IMR-90 (cell line): ENCODE measurements around the gene NR6A1. TPM values are rescaled to one million over a fixed set of nuclear protein-coding genes. Genes with fewer than 3 reads are reported as not detected.

ENCODE experiments used
- ATAC-seq: fragments of 200-7000 bp; cut with Tn5 transposase; 2 replicates; pipeline ENCODE4 v1.9.1; 2020; ENCODE audit warnings: low read depth, mild to moderate bottlenecking, moderate library complexity
- BruUV-seq: library from RNA; stranded (reverse); fragments of 400-500 nt; replicated peaks from 2 replicates; lab custom pipeline; 2021; lab: Mats Ljungman, UMichigan
- CTCF ChIA-PET: fragments of 300-600 bp; formaldehyde crosslinking; extraction: SDS; loops from one replicate; lab custom pipeline; 2021; ENCODE audit warnings: antibody characterized with exemption; lab: Yijun Ruan, JAX
- POLR2A ChIA-PET: fragments of 300-600 bp; sonication (Branson Sonifier 250); formaldehyde crosslinking; loops from one replicate; lab custom pipeline; 2022; ENCODE audit warnings: antibody characterized with exemption; ENCODE audit not compliant: unreplicated experiment; lab: Charles Lee
- DNase-seq: peaks from one replicate; pipeline ENCODE4 v3.0.0; 2013
- H2AFZ ChIP-seq: replicated peaks from 2 replicates; pipeline ENCODE3; 2013; ENCODE audit warnings: low read length, mild to moderate bottlenecking; ENCODE audit not compliant: poor library complexity
- H2AK5ac ChIP-seq: 2 replicates; pipeline ENCODE4 v1.6.1; 2013; ENCODE audit warnings: low read depth, low read length, inconsistent platforms
- H2AK9ac ChIP-seq: replicated peaks from 2 replicates; pipeline ENCODE3; 2013; ENCODE audit warnings: mild to moderate bottlenecking, low read depth, low read length, moderate library complexity; ENCODE audit not compliant: poor library complexity
- H2BK120ac ChIP-seq: 2 replicates; pipeline ENCODE4 v1.6.1; 2013; ENCODE audit warnings: low read depth, low read length, inconsistent platforms
- H2BK15ac ChIP-seq: 3 replicates; pipeline ENCODE4 v1.6.1; 2013; ENCODE audit warnings: low read depth, low read length, inconsistent platforms
- H2BK20ac ChIP-seq: 2 replicates; pipeline ENCODE4 v1.6.1; 2013; ENCODE audit warnings: low read depth, mild to moderate bottlenecking, inconsistent platforms, low read length, moderate library complexity
- H2BK5ac ChIP-seq: 2 replicates; pipeline ENCODE4 v1.6.1; 2013; ENCODE audit warnings: mild to moderate bottlenecking, low read depth, low read length, inconsistent platforms; ENCODE audit not compliant: poor library complexity, severe bottlenecking
- H3K14ac ChIP-seq: replicated peaks from 2 replicates; pipeline ENCODE4 v1.6.1; 2013; ENCODE audit warnings: low read depth, low read length, inconsistent platforms
- H3K18ac ChIP-seq: 2 replicates; pipeline ENCODE4 v1.6.1; 2013; ENCODE audit warnings: low read depth, low read length, control low read depth
- H3K23ac ChIP-seq: 2 replicates; pipeline ENCODE4 v1.6.1; 2013; ENCODE audit warnings: low read depth, low read length, inconsistent platforms
- H3K27ac ChIP-seq: 2 replicates; pipeline ENCODE4 v1.5.1; 2013; ENCODE audit warnings: mild to moderate bottlenecking, control low read depth, low read length; ENCODE audit not compliant: insufficient read depth
- H3K27me3 ChIP-seq: 2 replicates; pipeline ENCODE4 v1.6.1; 2013; ENCODE audit warnings: low read length; ENCODE audit not compliant: control insufficient read depth, insufficient read depth
- H3K36me3 ChIP-seq: 2 replicates; pipeline ENCODE4 v1.6.1; 2013; ENCODE audit warnings: low read length, mixed read lengths; ENCODE audit not compliant: control insufficient read depth, insufficient read depth
- H3K4ac ChIP-seq: 2 replicates; pipeline ENCODE4 v1.6.1; 2013; ENCODE audit warnings: low read depth, low read length, inconsistent platforms
- H3K4me1 ChIP-seq: 2 replicates; pipeline ENCODE4 v1.6.1; 2013; ENCODE audit warnings: low read length, mixed read lengths; ENCODE audit not compliant: control insufficient read depth, insufficient read depth
- H3K4me2 ChIP-seq: 2 replicates; pipeline ENCODE4 v1.6.1; 2013; ENCODE audit warnings: low read depth, mild to moderate bottlenecking, control low read depth, low read length, moderate library complexity
- H3K4me3 ChIP-seq: 2 replicates; pipeline ENCODE4 v1.5.1; 2013; ENCODE audit warnings: low read depth, mild to moderate bottlenecking, control low read depth, low read length, moderate library complexity; ENCODE audit not compliant: insufficient read depth
- H3K56ac ChIP-seq: 2 replicates; pipeline ENCODE4 v1.6.1; 2013; ENCODE audit warnings: low read length, inconsistent platforms; ENCODE audit not compliant: insufficient read depth; ENCODE audit errors: extremely low read depth
- H3K79me1 ChIP-seq, 2 experiments: 2 replicates each; pipeline ENCODE4 v1.6.1; 2013; ENCODE audit warnings: low read length in 2 of 2, inconsistent platforms in 1 of 2, low read depth in 1 of 2
- H3K9ac ChIP-seq: 2 replicates; pipeline ENCODE4 v1.6.1; 2013; ENCODE audit warnings: low read depth, low read length, control low read depth
- H3K9me1 ChIP-seq: 2 replicates; pipeline ENCODE4 v1.6.1; 2013; ENCODE audit warnings: low read length, inconsistent platforms; ENCODE audit not compliant: insufficient read depth
- H3K9me3 ChIP-seq: 2 replicates; pipeline ENCODE4 v1.6.1; 2013; ENCODE audit warnings: low read length; ENCODE audit not compliant: control insufficient read depth, insufficient read depth
- H4K20me1 ChIP-seq: 2 replicates; pipeline ENCODE4 v1.6.1; 2013; ENCODE audit warnings: low read length, inconsistent platforms; ENCODE audit not compliant: insufficient read depth
- H4K5ac ChIP-seq: 2 replicates; pipeline ENCODE4 v1.6.1; 2013; ENCODE audit warnings: mild to moderate bottlenecking, low read depth, low read length, control low read depth
- H4K8ac ChIP-seq, 2 experiments: 2 replicates each; pipeline ENCODE4 v1.6.1; 2013; ENCODE audit warnings: low read depth in 2 of 2, low read length in 2 of 2, control low read depth in 1 of 2, inconsistent platforms in 1 of 2
- H4K91ac ChIP-seq: 2 replicates; pipeline ENCODE4 v1.6.1; 2013; ENCODE audit warnings: low read depth, low read length, inconsistent platforms; ENCODE audit not compliant: insufficient read depth
- BHLHE40 ChIP-seq: fragments of 150-350 bp; IDR thresholded peaks from 2 replicates; pipeline ENCODE4 v1.6.1; 2016; ENCODE audit warnings: mild to moderate bottlenecking, low read depth, low read length
- CEBPB ChIP-seq: IDR thresholded peaks from 2 replicates; pipeline ENCODE4 v1.6.1; 2012; ENCODE audit warnings: low read depth, low read length, improper control_type of control experiment
- ELK1 ChIP-seq: fragments of 150-350 bp; IDR thresholded peaks from 2 replicates; pipeline ENCODE4 v1.6.1; 2016; ENCODE audit warnings: low read depth, mild to moderate bottlenecking, low read length, moderate library complexity, borderline replicate concordance
- FOS ChIP-seq: fragments of 150-350 bp; IDR thresholded peaks from 2 replicates; pipeline ENCODE4 v1.6.1; 2016; ENCODE audit warnings: low read depth, low read length
- MAFK ChIP-seq: IDR thresholded peaks from 2 replicates; pipeline ENCODE4 v1.6.1; 2012; ENCODE audit warnings: low read depth, low read length, improper control_type of control experiment
- MAZ ChIP-seq: IDR thresholded peaks from 2 replicates; pipeline ENCODE4 v1.6.1; 2012; ENCODE audit warnings: low read depth, mild to moderate bottlenecking, low read length, improper control_type of control experiment, moderate library complexity, borderline replicate concordance
- MXI1 ChIP-seq: IDR thresholded peaks from 2 replicates; pipeline ENCODE4 v1.6.1; 2012; ENCODE audit warnings: low read depth, mild to moderate bottlenecking, low read length, moderate library complexity, borderline replicate concordance
- NFE2L2 ChIP-seq: fragments of 150-350 bp; IDR thresholded peaks from 2 replicates; pipeline ENCODE4 v1.6.1; 2016; ENCODE audit warnings: low read depth, mild to moderate bottlenecking, low read length
- POLR2A ChIP-seq: IDR thresholded peaks from 2 replicates; pipeline ENCODE4 v1.6.1; 2012; ENCODE audit warnings: mild to moderate bottlenecking, low read depth, low read length
- RAD21 ChIP-seq: IDR thresholded peaks from 2 replicates; pipeline ENCODE4 v1.6.1; 2012; ENCODE audit warnings: low read length, improper control_type of control experiment
- RCOR1 ChIP-seq: IDR thresholded peaks from 2 replicates; pipeline ENCODE4 v1.6.1; 2012; ENCODE audit warnings: mild to moderate bottlenecking, low read length, improper control_type of control experiment; ENCODE audit not compliant: insufficient replicate concordance
- SMC3 ChIP-seq: fragments of 150-350 bp; IDR thresholded peaks from 2 replicates; pipeline ENCODE4 v1.6.1; 2016; ENCODE audit warnings: low read depth, mild to moderate bottlenecking, antibody characterized with exemption, low read length, moderate library complexity
- WGBS, 2 experiments: methylation state at CpG; one replicate each; pipeline versions ENCODE4 v1.1.5 to v1.1.7; 2013; ENCODE audit warnings: missing lambda C conversion rate in 2 of 2; ENCODE audit not compliant: insufficient read length in 1 of 2; ENCODE audit errors: extremely low coverage in 2 of 2; 5-methylcytosine and 5-hydroxymethylcytosine counted together
- dilution Hi-C: fragments of 300-500 bp; cut with HindIII; formaldehyde crosslinking; loops from one replicate; pipeline ENCODE4 v1.14.3; 2018; ENCODE audit warnings: low sequenced_read_pairs; ENCODE audit not compliant: unreplicated experiment
- in situ Hi-C: fragments of 300-500 bp; cut with MboI; formaldehyde crosslinking; loops from 3 replicates; pipeline ENCODE4 v1.14.3; 2019; ENCODE audit warnings: low sequenced_read_pairs, inconsistent platforms, mixed read lengths
- intact Hi-C: fragments of 100-400 bp; cut with micrococcal nuclease; formaldehyde crosslinking; loops from 2 replicates; pipeline ENCODE4 v1.10.0; 2022
- polyA plus RNA-seq, 3 experiments: library from polyadenylated mRNA; depleted of rRNA; stranded (reverse); fragments of >200 nt; gene quantifications; 2 replicates each; pipeline ENCODE4 v1.2.3, GENCODE V29; 2012; ENCODE audit warnings: low replicate concordance in 1 of 3
- total RNA-seq: library from RNA; depleted of rRNA; stranded (reverse); fragments of >200 nt; gene quantifications from 2 replicates; pipeline ENCODE4 v1.2.3, GENCODE V29; 2012
- TF ChIP-seq, protein P1 (sequence below): conservative IDR thresholded peaks from 2 replicates; pipeline ENCODE4 v1.5.1; 2012; ENCODE audit warnings: mild to moderate bottlenecking, low read depth, low read length, improper control_type of control experiment
- TF ChIP-seq, protein P2 (sequence below): fragments of 150-350 bp; IDR thresholded peaks from 2 replicates; pipeline ENCODE4 v1.6.1; 2017; ENCODE audit warnings: mild to moderate bottlenecking, antibody characterized with exemption, low read length, low read depth

The NR6A1 gene
- total and polyA plus RNA-seq, 2 of the 4 experiments (the other 2 are of a cell fraction): 0.14 to 0.36 TPM

DNA sequence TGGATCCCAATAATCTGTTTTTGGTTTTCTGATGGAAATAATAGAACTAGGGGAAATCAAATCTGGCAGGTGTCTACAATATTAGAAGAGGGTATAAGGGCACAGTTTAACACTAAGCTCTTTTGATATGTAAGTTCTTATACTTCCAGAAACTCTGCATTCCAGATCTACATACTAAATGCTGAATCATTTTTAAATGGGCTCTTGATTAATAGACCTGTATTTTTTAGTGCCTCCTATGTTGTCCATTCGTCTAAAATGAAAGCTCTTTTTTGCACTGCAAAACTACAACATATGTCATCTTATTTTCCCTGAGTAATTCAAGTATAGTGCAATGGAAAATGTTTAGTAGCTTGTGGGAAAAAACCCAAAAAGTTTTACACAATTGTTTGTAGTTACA, 44.2 kb downstream of the NR6A1 start:
- Histone ChIP-seq H2BK5ac (no peak overlapping the region), H4K91ac (no peak overlapping the region), H2BK120ac (no peak overlapping the region), H3K27me3 (no peaks in the 10 kb centered on the region), H3K14ac (no peak overlapping the region), H2AK5ac (no peak overlapping the region), H3K4ac (no peak overlapping the region), H3K36me3 (no peaks in the 10 kb centered on the region), H3K9me3 (no peaks in the 10 kb centered on the region), H3K9me1 (no peaks in the 10 kb centered on the region), H4K20me1 (no peaks in the 10 kb centered on the region), H4K5ac (no peak overlapping the region), H3K18ac (no peak overlapping the region), H2AK9ac (no peak overlapping the region), H3K4me2 (no peak overlapping the region), H3K4me3 (no peak overlapping the region), H2BK20ac (no peak overlapping the region), H4K8ac (no peak overlapping the region), H2BK15ac (no peak overlapping the region), H3K4me1 (peaks cover 4% of the 10 kb centered on the region), H2AFZ (no peak overlapping the region), H3K9ac (no peak overlapping the region), H3K27ac (no peak overlapping the region), H3K23ac (no peak overlapping the region), H3K56ac (no peak overlapping the region), H3K79me1 (no peaks in the 10 kb centered on the region)
- TF ChIP-seq, protein P1, sequence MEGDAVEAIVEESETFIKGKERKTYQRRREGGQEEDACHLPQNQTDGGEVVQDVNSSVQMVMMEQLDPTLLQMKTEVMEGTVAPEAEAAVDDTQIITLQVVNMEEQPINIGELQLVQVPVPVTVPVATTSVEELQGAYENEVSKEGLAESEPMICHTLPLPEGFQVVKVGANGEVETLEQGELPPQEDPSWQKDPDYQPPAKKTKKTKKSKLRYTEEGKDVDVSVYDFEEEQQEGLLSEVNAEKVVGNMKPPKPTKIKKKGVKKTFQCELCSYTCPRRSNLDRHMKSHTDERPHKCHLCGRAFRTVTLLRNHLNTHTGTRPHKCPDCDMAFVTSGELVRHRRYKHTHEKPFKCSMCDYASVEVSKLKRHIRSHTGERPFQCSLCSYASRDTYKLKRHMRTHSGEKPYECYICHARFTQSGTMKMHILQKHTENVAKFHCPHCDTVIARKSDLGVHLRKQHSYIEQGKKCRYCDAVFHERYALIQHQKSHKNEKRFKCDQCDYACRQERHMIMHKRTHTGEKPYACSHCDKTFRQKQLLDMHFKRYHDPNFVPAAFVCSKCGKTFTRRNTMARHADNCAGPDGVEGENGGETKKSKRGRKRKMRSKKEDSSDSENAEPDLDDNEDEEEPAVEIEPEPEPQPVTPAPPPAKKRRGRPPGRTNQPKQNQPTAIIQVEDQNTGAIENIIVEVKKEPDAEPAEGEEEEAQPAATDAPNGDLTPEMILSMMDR: no peak
- TF ChIP-seq RAD21 (no peak), BHLHE40 (no peak), RCOR1 (no peak), SMC3 (no peak), CEBPB (no peak), POLR2A (no peak), FOS (no peak), NFE2L2 (no peak), MAZ (no peak), MAFK (no peak), ELK1 (no peak), MXI1 (no peak)
- TF ChIP-seq, protein P2, sequence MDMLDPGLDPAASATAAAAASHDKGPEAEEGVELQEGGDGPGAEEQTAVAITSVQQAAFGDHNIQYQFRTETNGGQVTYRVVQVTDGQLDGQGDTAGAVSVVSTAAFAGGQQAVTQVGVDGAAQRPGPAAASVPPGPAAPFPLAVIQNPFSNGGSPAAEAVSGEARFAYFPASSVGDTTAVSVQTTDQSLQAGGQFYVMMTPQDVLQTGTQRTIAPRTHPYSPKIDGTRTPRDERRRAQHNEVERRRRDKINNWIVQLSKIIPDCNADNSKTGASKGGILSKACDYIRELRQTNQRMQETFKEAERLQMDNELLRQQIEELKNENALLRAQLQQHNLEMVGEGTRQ: no peak
- no CpG with 5 or more reads among the region's 1 CpG for WGBS, 2 experiments
- CTCF ChIA-PET: interaction anchor here (1.1 to 1.2 kb wide), 2 partner anchors 11 to 109 kb away, joined by 3 read pairs; no protein-coding TSS in a partner anchor
- DNase-seq (no peak), ATAC-seq (no peak)
- POLR2A ChIA-PET: no interaction called here
- dilution Hi-C loops (no loop called here), in situ Hi-C loops (no loop called here), intact Hi-C loops (no loop called here)
- no TSS peak for BruUV-seq
